Measurements from ENCODE around the gene CDK8. TPM values are rescaled to one million over a fixed set of nuclear protein-coding genes. Genes with fewer than 3 reads are reported as not detected.

Gene CDK8
- total and polyA plus RNA-seq, 2 donors (not counting 3 experiments of a cell fraction or from before 2014, with no cell fraction given): 12.2 to 13.3 TPM

GRCh38 chr13:26307701-26308100 is 53.8 kb downstream of the CDK8 start:
- no peak overlapping the region for H3K4me2 ChIP-seq (ENCODE audit: insufficient read depth, low read length)
- POLR2A ChIA-PET: no interaction called here
- no peaks in the 10 kb centered on the region for H3K9me1 ChIP-seq (replicated peaks; ENCODE audit: control insufficient read depth, extremely low read depth, insufficient read depth, low read length)
- intact Hi-C loops (cut with micrococcal nuclease) (no loop called here), dilution Hi-C loops (cut with MboI; ENCODE audit: extremely low pct_ligation_motif_present, low sequenced_read_pairs) (no loop called here)
- H3K36me3 ChIP-seq (ENCODE audit: control insufficient read depth in 2 of 2, extremely low read depth in 1 of 2, insufficient read depth in 2 of 2, low read length in 2 of 2): no peaks in the 10 kb centered on the region
- no peak overlapping the region for H2AFZ ChIP-seq (ENCODE audit: low read depth, low read length)
- TF ChIP-seq MYC (IDR thresholded peaks at IDR 0.05; ENCODE audit: low read depth, low read length): no peak
- no peak for TF ChIP-seq POLR2AphosphoS5 (IDR thresholded peaks at IDR 0.05; ENCODE audit: insufficient read depth, low read depth, low read length)
- no peak for TF ChIP-seq FOS (IDR thresholded peaks at IDR 0.05; ENCODE audit: borderline replicate concordance, insufficient read depth, low read length)
- TF ChIP-seq JUN (IDR thresholded peaks at IDR 0.05; ENCODE audit: borderline replicate concordance, insufficient read depth, insufficient read length, low read depth): no peak
- no peak for TF ChIP-seq CTCF (IDR thresholded peaks at IDR 0.05; ENCODE audit: extremely low read depth in 1 of 2, insufficient read depth in 1 of 2, low read depth in 1 of 2, low read length in 2 of 2)
- TF ChIP-seq POLR2A (IDR thresholded peaks at IDR 0.05; ENCODE audit: low read depth, low read length): no peak
- no peak for TF ChIP-seq EZH2 (IDR thresholded peaks at IDR 0.05; ENCODE audit: borderline replicate concordance, low read depth, low read length, severe bottlenecking)
- TF ChIP-seq GATA2 (IDR thresholded peaks at IDR 0.05; ENCODE audit: insufficient read depth, insufficient read length, low read depth, low read length): no peak
- no peak for TF ChIP-seq MAX (IDR thresholded peaks at IDR 0.05; ENCODE audit: insufficient read depth, insufficient read length)
- no TSS peak for BruUV-seq (replicated peaks)
- CTCF ChIA-PET: no interaction called here
- H3K4me1 ChIP-seq (ENCODE audit: control insufficient read depth, extremely low read depth, insufficient read depth, low read length): no peaks in the 10 kb centered on the region
- H3K79me2 ChIP-seq (ENCODE audit: control insufficient read depth, insufficient read depth, low read length): peaks cover 12% of the 10 kb centered on the region
- H3K27ac ChIP-seq (ENCODE audit: insufficient read depth, low read depth, low read length): no peak overlapping the region
- no peak for FAIRE-seq
- no peak overlapping the region for H3K4me3 ChIP-seq (replicated peaks in 1 of 3; ENCODE audit: insufficient read depth in 1 of 3, low read depth in 1 of 3, low read length in 3 of 3)
- H3K9ac ChIP-seq (replicated peaks; ENCODE audit: extremely low read depth, insufficient read depth, low read length): no peak overlapping the region
- H4K20me1 ChIP-seq (replicated peaks; ENCODE audit: control insufficient read depth, extremely low read depth, insufficient read depth, low read length): peaks cover 2% of the 10 kb centered on the region
- no peaks in the 10 kb centered on the region for H3K9me3 ChIP-seq (replicated peaks; ENCODE audit: control insufficient read depth, insufficient read depth, low read length)
- no peaks in the 10 kb centered on the region for H3K27me3 ChIP-seq (ENCODE audit: control insufficient read depth in 2 of 2, insufficient read depth in 2 of 2, low read length in 2 of 2)
- DNase-seq (ENCODE audit: low read depth, low spot score): no peak
